Endothelial cell of umbilical vein (primary cell): ENCODE measurements around the gene IFIT1B. TPM values are rescaled to one million over a fixed set of nuclear protein-coding genes. Genes with fewer than 3 reads are reported as not detected.

Experiments used
- BruUV-seq: library from RNA; stranded (reverse); fragments of 400-500 nt; replicated peaks from 2 replicates; lab custom pipeline; 2021; lab: Mats Ljungman, UMichigan
- CTCF ChIA-PET: fragments of 300-600, 350-600 bp; sonication (Branson Sonifier 250); formaldehyde crosslinking; loops from one replicate; lab custom pipeline; 2021; ENCODE audit warnings: antibody characterized with exemption, inconsistent platforms; lab: Charles Lee
- POLR2A ChIA-PET: fragments of 300-600, 350-600 bp; sonication (Branson Sonifier 250); formaldehyde crosslinking; loops from one replicate; lab custom pipeline; 2021; ENCODE audit warnings: antibody characterized with exemption, inconsistent platforms; lab: Charles Lee
- DNase-seq: peaks from one replicate; pipeline ENCODE4 v3.0.0-alpha.2; 2011; ENCODE audit warnings: low read depth, low spot score
- FAIRE-seq: peaks from 2 replicates; lab custom pipeline; 2011; peaks lifted over from hg19 to GRCh38; lab: Jason Lieb, UNC
- H2AFZ ChIP-seq: 2 replicates; pipeline ENCODE4 v1.6.0; 2012; ENCODE audit warnings: low read depth, low read length, control low read depth, inconsistent platforms
- H3K27ac ChIP-seq: 2 replicates; pipeline ENCODE4 v1.5.1; 2011; ENCODE audit warnings: low read depth, mild to moderate bottlenecking, control low read depth, low read length, moderate library complexity; ENCODE audit not compliant: insufficient read depth
- H3K27me3 ChIP-seq, 2 experiments: 2 replicates each; pipeline versions ENCODE4 v1.6.0 to v1.6.1; 2011; ENCODE audit warnings: low read length in 2 of 2, mixed read lengths in 1 of 2; ENCODE audit not compliant: control insufficient read depth in 2 of 2, insufficient read depth in 2 of 2
- H3K36me3 ChIP-seq, 2 experiments: 2 replicates in 1 of 2; 3 replicates in 1 of 2; pipeline ENCODE4 v1.5.1; 2011; ENCODE audit warnings: low read length in 2 of 2, mild to moderate bottlenecking in 1 of 2, moderate library complexity in 1 of 2; ENCODE audit not compliant: control insufficient read depth in 2 of 2, insufficient read depth in 2 of 2; ENCODE audit errors: extremely low read depth in 1 of 2
- H3K4me1 ChIP-seq: 3 replicates; pipeline ENCODE4 v1.5.1; 2011; ENCODE audit warnings: mild to moderate bottlenecking, low read length; ENCODE audit not compliant: control insufficient read depth, insufficient read depth; ENCODE audit errors: extremely low read depth
- H3K4me2 ChIP-seq: 2 replicates; pipeline ENCODE4 v1.6.1; 2011; ENCODE audit warnings: low read length, control low read depth, mixed read lengths; ENCODE audit not compliant: insufficient read depth
- H3K4me3 ChIP-seq, 3 experiments: fragments of 200-600 bp in 1 of 3; sonication (generic), shearing (Covaris generic) in 1 of 3; replicated peaks in 1 of 3; 2 replicates each; pipeline ENCODE4 v1.5.1; 2011 to 2016; ENCODE audit warnings: control low read depth in 3 of 3, low read length in 3 of 3, mild to moderate bottlenecking in 2 of 3, inconsistent platforms in 1 of 3, low read depth in 1 of 3, moderate library complexity in 1 of 3; ENCODE audit not compliant: insufficient read depth in 1 of 3
- H3K79me2 ChIP-seq: 2 replicates; pipeline ENCODE4 v1.6.0; 2012; ENCODE audit warnings: low read length, inconsistent platforms; ENCODE audit not compliant: control insufficient read depth, insufficient read depth
- H3K9ac ChIP-seq: replicated peaks from 2 replicates; pipeline ENCODE3; 2011; ENCODE audit warnings: low read length, control low read depth; ENCODE audit not compliant: insufficient read depth; ENCODE audit errors: extremely low read depth
- H3K9me1 ChIP-seq: replicated peaks from 3 replicates; pipeline ENCODE4 v1.6.0; 2011; ENCODE audit warnings: mild to moderate bottlenecking, low read length; ENCODE audit not compliant: control insufficient read depth, insufficient read depth; ENCODE audit errors: extremely low read depth
- H3K9me3 ChIP-seq: replicated peaks from 2 replicates; pipeline ENCODE4 v1.5.1; 2012; ENCODE audit warnings: low read length, inconsistent platforms; ENCODE audit not compliant: control insufficient read depth, insufficient read depth
- H4K20me1 ChIP-seq: replicated peaks from 2 replicates; pipeline ENCODE3; 2011; ENCODE audit warnings: mild to moderate bottlenecking, low read length; ENCODE audit not compliant: control insufficient read depth, insufficient read depth; ENCODE audit errors: extremely low read depth
- CTCF ChIP-seq, 2 donors: IDR thresholded peaks; 1 replicate in 1 of 2; 2 replicates in 1 of 2; pipeline ENCODE4 v1.5.1; 2011; ENCODE audit warnings: low read length in 2 of 2, mild to moderate bottlenecking in 2 of 2, moderate library complexity in 2 of 2, control low read depth in 1 of 2, inconsistent platforms in 1 of 2, low read depth in 1 of 2; ENCODE audit not compliant: insufficient read depth in 1 of 2; ENCODE audit errors: extremely low read depth in 1 of 2
- EZH2 ChIP-seq: IDR thresholded peaks from 2 replicates; pipeline ENCODE4 v1.6.1; 2012; ENCODE audit warnings: borderline replicate concordance, low read depth, mild to moderate bottlenecking, moderate library complexity, low read length, inconsistent platforms; ENCODE audit not compliant: severe bottlenecking
- FOS ChIP-seq: IDR thresholded peaks from 2 replicates; pipeline ENCODE4 v1.6.1; 2011; ENCODE audit warnings: mild to moderate bottlenecking, low read length, moderate library complexity, borderline replicate concordance; ENCODE audit not compliant: insufficient read depth
- GATA2 ChIP-seq: IDR thresholded peaks from 2 replicates; pipeline ENCODE4 v1.7.0; 2011; ENCODE audit warnings: low read depth, mild to moderate bottlenecking, moderate library complexity, mixed read lengths, low read length; ENCODE audit not compliant: insufficient read length, insufficient read depth
- JUN ChIP-seq: IDR thresholded peaks from 2 replicates; pipeline ENCODE4 v1.6.1; 2011; ENCODE audit warnings: borderline replicate concordance, low read depth; ENCODE audit not compliant: insufficient read length, insufficient read depth
- MYC ChIP-seq: IDR thresholded peaks from one replicate; pipeline ENCODE4 v1.6.1; 2011; ENCODE audit warnings: mild to moderate bottlenecking, low read depth, low read length
- POLR2A ChIP-seq: IDR thresholded peaks from 2 replicates; pipeline ENCODE4 v1.6.1; 2012; ENCODE audit warnings: low read depth, mild to moderate bottlenecking, control low read depth, low read length
- POLR2AphosphoS5 ChIP-seq: IDR thresholded peaks from 2 replicates; pipeline ENCODE4 v1.6.1; 2012; ENCODE audit warnings: low read depth, mild to moderate bottlenecking, control low read depth, low read length, moderate library complexity; ENCODE audit not compliant: insufficient read depth
- dilution Hi-C: fragments of 300-500 bp; cut with MboI; formaldehyde crosslinking; loops from one replicate; pipeline ENCODE4 v1.15.0; 2019; ENCODE audit warnings: low sequenced_read_pairs; ENCODE audit not compliant: extremely low pct_ligation_motif_present
- intact Hi-C: fragments of 100-400 bp; cut with micrococcal nuclease; formaldehyde crosslinking; loops from one replicate; pipeline ENCODE4 v1.10.0; 2022
- polyA plus RNA-seq, 4 experiments: library from polyadenylated mRNA; depleted of rRNA in 3 of 4; stranded (reverse) in 3 of 4; unstranded in 1 of 4; fragments of >200 nt; gene quantifications; 2 replicates each; pipeline versions ENCODE4 v1.2.1 to v1.2.3, GENCODE V29; 2011 to 2012; ENCODE audit warnings: missing spikeins in 1 of 4
- total RNA-seq: library from RNA; stranded (reverse); gene quantifications from 2 replicates; pipeline ENCODE4 v1.2.3, GENCODE V29; 2021
- TF ChIP-seq, protein P1 (sequence below): IDR thresholded peaks from 2 replicates; pipeline ENCODE4 v1.6.1; 2011; ENCODE audit not compliant: insufficient read depth, insufficient read length

IFIT1B gene
- total and polyA plus RNA-seq, 2 donors (not counting 3 experiments of a cell fraction or from before 2014, with no cell fraction given): not detected

DNA sequence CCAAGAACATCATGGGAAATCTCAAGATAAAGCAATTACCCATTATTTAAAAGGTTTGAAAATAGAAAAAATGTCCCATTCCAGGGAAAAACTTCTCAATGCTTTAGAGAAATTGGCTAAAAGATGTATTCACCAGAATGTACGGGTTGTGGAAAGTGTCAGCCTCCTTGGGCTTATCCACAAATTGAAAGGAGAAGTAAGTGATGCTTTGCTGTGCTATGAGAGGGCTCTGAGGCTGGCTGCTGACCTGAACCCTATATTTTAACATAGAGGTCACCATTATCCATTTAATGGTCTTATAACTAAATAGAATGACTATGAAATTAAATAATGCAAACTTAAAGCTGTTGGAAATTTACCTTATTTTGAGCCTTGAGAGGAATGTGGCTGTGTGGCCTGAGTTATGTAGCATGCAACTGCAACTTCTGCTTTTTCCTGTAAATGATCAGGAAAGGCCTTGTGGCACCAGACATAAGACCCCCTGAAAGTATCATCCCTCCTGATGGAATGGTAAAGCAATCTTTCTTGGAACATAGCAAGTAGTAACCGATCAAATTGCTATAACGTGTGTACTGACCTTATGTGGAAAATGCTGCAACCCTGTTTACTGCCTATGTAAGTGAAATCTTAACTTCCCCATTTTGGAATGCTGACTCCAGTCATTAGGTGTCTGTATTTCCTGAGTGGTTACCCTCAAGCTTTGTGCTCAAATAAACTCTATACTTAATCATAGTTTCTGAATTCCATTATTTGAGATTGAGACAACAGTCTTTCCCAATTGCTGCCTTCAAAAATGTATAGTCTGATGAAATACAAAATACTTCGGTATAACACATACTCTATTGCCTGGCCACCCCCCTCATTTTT, 6.9 kb downstream of the IFIT1B start:
- Histone ChIP-seq H3K36me3 (no peaks in the 10 kb centered on the region), H3K4me1 (no peaks in the 10 kb centered on the region), H3K27ac (no peak overlapping the region), H4K20me1 (no peaks in the 10 kb centered on the region), H3K4me2 (no peak overlapping the region), H3K4me3 (no peak overlapping the region), H3K79me2 (no peaks in the 10 kb centered on the region), H3K27me3 (peaks cover 14 to 16% of the 10 kb centered on the region in 2 experiments), H3K9me3 (no peaks in the 10 kb centered on the region), H3K9me1 (no peaks in the 10 kb centered on the region), H2AFZ (no peak overlapping the region), H3K9ac (no peak overlapping the region)
- ChIA-PET POLR2A (no interaction called here), CTCF (interaction anchor here (1.3 kb wide), 1 partner anchor 15 kb away, joined by 5 read pairs; no protein-coding TSS in a partner anchor)
- DNase-seq (no peak), FAIRE-seq (no peak)
- dilution Hi-C loops (no loop called here), intact Hi-C loops (no loop called here)
- TF ChIP-seq GATA2: no peak
- TF ChIP-seq FOS: no peak
- no TSS peak for BruUV-seq

DNA sequence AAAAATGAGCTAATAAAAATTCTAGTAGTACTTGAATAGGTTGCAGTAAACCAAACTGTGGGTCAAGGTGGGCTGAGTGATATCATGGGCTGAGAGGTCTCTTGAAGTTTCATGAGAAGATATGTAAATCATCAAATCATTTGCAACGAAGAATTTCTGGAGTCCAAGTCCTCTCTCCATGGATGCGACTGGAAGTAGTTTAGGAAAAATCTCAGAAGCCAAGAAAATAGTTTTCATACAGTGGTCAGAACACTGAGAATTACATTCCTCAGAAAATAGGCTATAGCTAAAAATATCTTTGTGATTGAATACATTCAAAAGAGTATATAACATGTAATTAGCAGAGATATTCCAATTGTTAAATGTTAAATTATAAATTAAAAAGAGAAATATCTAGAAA, 10.9 kb downstream of the IFIT1B start:
- H3K36me3 ChIP-seq: no peaks in the 10 kb centered on the region
- no peak overlapping the region for H2AFZ ChIP-seq
- POLR2A ChIA-PET: no interaction called here
- CTCF ChIA-PET: interaction anchor here (0.8 to 2.4 kb wide), 8 partner anchors 14 to 402 kb away, joined by 3 to 21 read pairs (median 4); no protein-coding TSS in a partner anchor
- peaks cover 10% of the 10 kb centered on the region for H3K4me1 ChIP-seq
- H3K9me1 ChIP-seq: no peaks in the 10 kb centered on the region
- H3K27me3 ChIP-seq: peaks cover 4 to 5% of the 10 kb centered on the region in 2 experiments
- no peak overlapping the region for H3K9ac ChIP-seq
- no peak overlapping the region for H3K4me3 ChIP-seq
- no TSS peak for BruUV-seq
- intact Hi-C loops: loop anchor here (1.0 kb wide), 1 partner anchor 172 kb away; no protein-coding TSS in a partner anchor
- DNase-seq: no peak
- FAIRE-seq: no peak
- no peak overlapping the region for H3K27ac ChIP-seq
- no peaks in the 10 kb centered on the region for H4K20me1 ChIP-seq
- H3K9me3 ChIP-seq: no peaks in the 10 kb centered on the region
- no peaks in the 10 kb centered on the region for H3K79me2 ChIP-seq
- no peak overlapping the region for H3K4me2 ChIP-seq
- dilution Hi-C loops: no loop called here
- no peak for TF ChIP-seq GATA2
- no peak for TF ChIP-seq FOS
- no peak for TF ChIP-seq POLR2AphosphoS5
- TF ChIP-seq JUN: no peak
- no peak for TF ChIP-seq CTCF (IDR thresholded peaks at IDR 0.05; ENCODE audit: extremely low read depth in 1 of 2, insufficient read depth in 1 of 2, low read depth in 1 of 2, low read length in 2 of 2)
- TF ChIP-seq EZH2: no peak
- TF ChIP-seq, protein P1, sequence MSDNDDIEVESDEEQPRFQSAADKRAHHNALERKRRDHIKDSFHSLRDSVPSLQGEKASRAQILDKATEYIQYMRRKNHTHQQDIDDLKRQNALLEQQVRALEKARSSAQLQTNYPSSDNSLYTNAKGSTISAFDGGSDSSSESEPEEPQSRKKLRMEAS: no peak
- TF ChIP-seq POLR2A: no peak
- TF ChIP-seq MYC: no peak
